Glutamatergic neuron (in vitro differentiated cells): ENCODE data around the gene LZTR1. TPM values are rescaled to one million over a fixed set of nuclear protein-coding genes. Genes with fewer than 3 reads are reported as not detected.
"Not testable (repeated sequence)": the region's sequence is repeated elsewhere in the genome, so short reads cannot be mapped to it uniquely, and the experiment has no call there.

Source experiments
- DNase-seq: peaks from one replicate; pipeline ENCODE4 v3.0.0; 2022
- H3K27ac Mint-ChIP-seq: one replicate; pipeline ENCODE4 v1.8.0; 2020; ENCODE audit warnings: mild to moderate bottlenecking, mixed read lengths, inconsistent platforms; ENCODE audit not compliant: unreplicated experiment
- H3K27me3 Mint-ChIP-seq: one replicate; pipeline ENCODE4 v1.8.0; 2020; ENCODE audit warnings: mild to moderate bottlenecking, moderate library complexity, mixed read lengths, inconsistent platforms; ENCODE audit not compliant: unreplicated experiment
- H3K36me3 Mint-ChIP-seq: one replicate; pipeline ENCODE4 v1.8.0; 2020; ENCODE audit warnings: mild to moderate bottlenecking, mixed read lengths, inconsistent platforms; ENCODE audit not compliant: unreplicated experiment
- H3K4me1 Mint-ChIP-seq: one replicate; pipeline ENCODE4 v1.8.0; 2020; ENCODE audit warnings: mild to moderate bottlenecking, low read depth, mixed read lengths, inconsistent platforms; ENCODE audit not compliant: unreplicated experiment
- H3K4me3 Mint-ChIP-seq: one replicate; pipeline ENCODE4 v1.8.0; 2020; ENCODE audit warnings: mild to moderate bottlenecking, mixed read lengths, inconsistent platforms; ENCODE audit not compliant: unreplicated experiment
- H3K9me3 Mint-ChIP-seq: one replicate; pipeline ENCODE4 v1.8.0; 2020; ENCODE audit warnings: mild to moderate bottlenecking, moderate library complexity, mixed read lengths, inconsistent platforms; ENCODE audit not compliant: unreplicated experiment
- total RNA-seq: library from RNA; stranded (reverse); fragmentation: NEBNext Ultra II Directional; extraction: Animal tissue kit (Norgen Biotek cat#: 25700); gene quantifications from one replicate; pipeline ENCODE4 v1.2.1, GENCODE V29; 2021; ENCODE audit not compliant: unreplicated experiment
- TF ChIP-seq, protein P1 (sequence below): fragments of 200-600 bp; sonication (generic); IDR thresholded peaks from one replicate; pipeline ENCODE4 v1.5.0; 2021; ENCODE audit not compliant: partially characterized antibody, unreplicated experiment

Gene LZTR1
- total RNA-seq, 1 donor from 2014 or later: 165 TPM

DNA sequence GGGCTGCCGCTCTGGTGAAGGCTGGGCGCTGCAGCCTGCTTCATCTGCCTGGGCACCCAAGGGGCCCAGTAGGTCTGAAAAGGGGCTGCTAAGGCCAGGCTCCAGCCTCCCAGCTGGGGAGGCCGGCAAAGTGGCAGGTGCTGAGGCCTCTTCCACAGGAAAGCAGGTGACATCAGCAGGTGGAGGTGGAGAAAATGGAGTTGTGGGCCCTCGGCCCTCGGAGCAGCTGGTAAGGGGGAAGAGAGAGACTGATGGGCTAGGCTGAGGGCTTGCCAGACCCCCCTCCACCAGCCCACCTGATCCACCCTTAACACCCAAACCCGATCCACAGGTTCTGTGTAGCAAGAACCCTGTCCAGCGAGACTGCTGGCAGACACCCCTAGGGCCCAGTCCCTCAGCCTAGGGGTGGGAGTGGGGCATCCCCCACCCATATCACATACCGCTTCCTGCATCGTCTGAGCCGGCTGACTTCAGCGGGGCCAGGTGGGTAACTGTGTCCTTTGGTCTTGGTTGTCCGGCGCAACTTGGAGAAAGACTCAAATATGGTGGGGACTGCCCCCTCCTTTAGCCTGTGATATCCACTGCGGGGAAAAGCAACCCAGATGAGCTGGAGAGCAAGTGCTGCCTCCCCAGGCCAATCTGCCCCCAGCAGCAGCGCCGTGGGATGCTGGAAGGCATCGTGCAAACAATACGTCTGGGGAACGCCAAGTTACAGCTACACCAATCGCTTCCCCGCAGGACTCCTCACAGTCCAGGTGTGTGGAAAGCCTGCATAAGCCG lies 18.3 kb downstream of the LZTR1 start:
- Mint-ChIP-seq H3K9me3 (peaks cover 14% of the 10 kb centered on the region), H3K4me3 (peak overlapping the region; percentile 99), H3K27me3 (peaks cover 3% of the 10 kb centered on the region), H3K36me3 (no peaks in the 10 kb centered on the region), H3K4me1 (peaks cover 1% of the 10 kb centered on the region), H3K27ac (no peak overlapping the region)
- TF ChIP-seq, protein P1, sequence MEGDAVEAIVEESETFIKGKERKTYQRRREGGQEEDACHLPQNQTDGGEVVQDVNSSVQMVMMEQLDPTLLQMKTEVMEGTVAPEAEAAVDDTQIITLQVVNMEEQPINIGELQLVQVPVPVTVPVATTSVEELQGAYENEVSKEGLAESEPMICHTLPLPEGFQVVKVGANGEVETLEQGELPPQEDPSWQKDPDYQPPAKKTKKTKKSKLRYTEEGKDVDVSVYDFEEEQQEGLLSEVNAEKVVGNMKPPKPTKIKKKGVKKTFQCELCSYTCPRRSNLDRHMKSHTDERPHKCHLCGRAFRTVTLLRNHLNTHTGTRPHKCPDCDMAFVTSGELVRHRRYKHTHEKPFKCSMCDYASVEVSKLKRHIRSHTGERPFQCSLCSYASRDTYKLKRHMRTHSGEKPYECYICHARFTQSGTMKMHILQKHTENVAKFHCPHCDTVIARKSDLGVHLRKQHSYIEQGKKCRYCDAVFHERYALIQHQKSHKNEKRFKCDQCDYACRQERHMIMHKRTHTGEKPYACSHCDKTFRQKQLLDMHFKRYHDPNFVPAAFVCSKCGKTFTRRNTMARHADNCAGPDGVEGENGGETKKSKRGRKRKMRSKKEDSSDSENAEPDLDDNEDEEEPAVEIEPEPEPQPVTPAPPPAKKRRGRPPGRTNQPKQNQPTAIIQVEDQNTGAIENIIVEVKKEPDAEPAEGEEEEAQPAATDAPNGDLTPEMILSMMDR: no peak
- DNase-seq: no peak

DNA sequence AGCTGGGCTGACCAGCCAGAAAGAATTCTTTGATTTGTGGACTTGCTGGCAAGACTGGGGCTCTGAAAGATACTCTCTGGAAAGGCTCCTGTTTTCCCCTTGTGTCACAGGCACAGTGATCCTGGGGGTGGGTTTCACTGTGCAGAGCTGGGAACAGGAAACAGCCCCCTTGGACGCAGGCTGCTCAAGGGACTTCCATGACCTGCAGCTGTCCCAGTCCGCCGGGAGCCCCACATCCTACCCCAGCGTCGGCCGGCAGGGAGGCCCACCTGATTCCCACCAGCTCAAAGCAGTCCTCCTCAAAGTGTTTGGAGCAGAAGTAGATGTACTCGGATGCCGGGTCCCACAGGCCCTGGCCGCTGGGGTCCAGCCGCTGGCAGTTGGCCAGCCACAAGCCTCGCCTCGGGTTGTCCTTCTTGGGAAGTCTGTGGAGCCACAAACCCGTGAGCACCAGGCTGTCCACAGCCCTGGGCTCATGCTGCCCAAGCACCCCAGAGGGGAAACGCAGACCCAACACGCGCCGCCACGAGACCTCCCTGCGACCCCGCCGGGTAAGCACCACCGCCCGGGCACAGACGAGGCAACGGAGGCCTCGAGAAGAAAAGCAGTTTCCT lies 19.0 kb downstream of the LZTR1 start:
- TF ChIP-seq, protein P1: no peak
- no peak for DNase-seq
- peak overlapping the region; percentile 96 for H3K27ac Mint-ChIP-seq
- H3K4me3 Mint-ChIP-seq: peak overlapping the region; percentile 99
- peaks cover 14% of the 10 kb centered on the region for H3K9me3 Mint-ChIP-seq
- peaks cover 3% of the 10 kb centered on the region for H3K27me3 Mint-ChIP-seq
- no peaks in the 10 kb centered on the region for H3K36me3 Mint-ChIP-seq
- peaks cover 1% of the 10 kb centered on the region for H3K4me1 Mint-ChIP-seq

DNA sequence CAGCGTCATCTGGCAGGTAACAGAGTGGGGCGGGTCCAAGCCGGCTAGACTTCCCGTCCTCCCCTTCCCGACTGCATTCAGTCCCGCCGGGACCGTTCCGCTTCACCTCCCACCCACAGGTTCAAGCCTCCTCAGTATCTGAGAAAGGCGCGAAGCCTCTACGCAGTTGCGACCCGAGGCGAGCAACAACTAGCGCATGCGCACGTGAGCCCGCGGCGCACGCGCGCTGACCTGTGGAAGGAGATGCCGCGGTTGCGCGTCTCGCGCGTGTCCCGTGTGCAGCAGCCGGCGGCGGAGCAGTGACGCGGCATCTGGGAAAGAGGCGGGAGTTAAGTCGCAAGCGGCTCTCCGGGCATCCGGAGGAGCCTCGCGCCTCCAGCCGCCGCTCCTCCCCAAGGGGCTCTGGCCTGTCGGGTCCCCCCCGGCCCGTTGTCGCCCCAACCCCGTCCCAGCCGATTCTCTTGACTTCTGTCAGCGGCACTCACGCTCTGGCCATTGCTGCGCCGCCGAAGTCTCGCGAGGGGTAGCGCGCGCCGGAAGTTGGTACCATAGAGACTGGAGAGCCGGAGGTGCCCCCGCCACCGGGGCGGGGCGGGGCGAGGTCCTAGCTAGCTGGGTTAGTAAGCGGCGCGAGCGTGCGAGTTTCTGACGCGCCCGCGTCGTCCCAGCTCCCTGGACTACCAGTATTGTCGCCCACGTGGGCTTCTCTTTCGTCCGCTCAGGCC lies 19.7 kb downstream of the LZTR1 start, which contains the start of gene THAP7:
THAP7 (minus strand) TSS at position 518 of the 725 bp plus-strand sequence; CDS start at position 311, 207 bp downstream.
- peaks cover 1% of the 10 kb centered on the region for H3K4me1 Mint-ChIP-seq
- H3K4me3 Mint-ChIP-seq: peak within 1 kb of the TSS; percentile 99
- DNase-seq: peak; percentile 97
- H3K27me3 Mint-ChIP-seq: peaks cover 3% of the 10 kb centered on the region
- peaks cover 14% of the 10 kb centered on the region for H3K9me3 Mint-ChIP-seq
- H3K27ac Mint-ChIP-seq: peak within 1 kb of the TSS; percentile 96
- no peaks in the 10 kb centered on the region for H3K36me3 Mint-ChIP-seq
- TF ChIP-seq, protein P1: no peak

DNA sequence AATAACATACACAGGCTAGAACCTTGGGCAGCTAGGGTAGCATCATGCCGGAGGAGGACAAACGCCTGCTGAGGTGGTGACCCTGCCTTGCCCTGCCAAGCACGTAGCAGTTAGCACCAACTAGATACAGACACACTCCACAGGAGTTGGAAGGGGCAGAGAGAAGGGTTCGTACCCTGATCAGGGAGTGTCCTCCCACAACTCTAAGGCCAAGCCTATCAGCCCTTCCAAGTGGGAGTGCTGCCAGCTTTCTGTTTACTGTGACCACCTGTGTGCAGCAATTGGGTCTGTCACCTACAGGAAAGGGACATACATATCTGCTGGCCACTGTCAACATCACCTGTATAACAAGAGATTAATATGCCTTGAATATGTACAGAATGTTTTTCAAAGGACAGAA lies 21.7 kb downstream of the LZTR1 start:
- Mint-ChIP-seq H3K4me3 (peak overlapping the region; percentile 99), H3K36me3 (no peaks in the 10 kb centered on the region), H3K4me1 (peaks cover 1% of the 10 kb centered on the region), H3K27ac (no peak overlapping the region), H3K9me3 (peaks cover 14% of the 10 kb centered on the region), H3K27me3 (peaks cover 3% of the 10 kb centered on the region)
- DNase-seq: no peak
- TF ChIP-seq, protein P1: no peak

DNA sequence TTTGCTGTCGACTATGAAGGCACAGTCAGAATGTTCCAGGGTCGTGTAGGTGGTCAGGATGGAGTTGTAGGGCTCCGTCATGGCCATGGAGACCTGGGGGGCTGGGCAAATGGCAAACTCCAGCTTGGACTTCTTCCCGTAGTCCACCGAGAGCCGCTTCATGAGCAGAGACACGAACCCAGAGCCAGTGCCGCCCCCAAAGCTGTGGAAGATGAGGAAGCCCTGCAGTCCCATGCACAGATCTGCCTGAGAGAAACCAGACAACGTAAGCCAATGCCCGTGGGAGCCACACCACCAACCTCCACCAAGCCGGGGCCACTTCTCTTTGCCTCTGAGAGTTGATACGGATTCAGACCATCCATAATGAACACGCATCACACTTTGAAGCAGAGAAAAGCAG lies 27.1 kb downstream of the LZTR1 start:
- H3K27ac Mint-ChIP-seq, H3K4me3 Mint-ChIP-seq, H3K36me3 Mint-ChIP-seq, H3K9me3 Mint-ChIP-seq, DNase-seq, H3K27me3 Mint-ChIP-seq: not testable (repeated sequence)
- peaks cover 12% of the 10 kb centered on the region for H3K4me1 Mint-ChIP-seq
